ENCODE measurements around the gene NRTN.
"Not testable (repeated sequence)": the region's sequence is repeated elsewhere in the genome, so short reads cannot be mapped to it uniquely, and the experiment has no call there.

The NRTN gene

DNA sequence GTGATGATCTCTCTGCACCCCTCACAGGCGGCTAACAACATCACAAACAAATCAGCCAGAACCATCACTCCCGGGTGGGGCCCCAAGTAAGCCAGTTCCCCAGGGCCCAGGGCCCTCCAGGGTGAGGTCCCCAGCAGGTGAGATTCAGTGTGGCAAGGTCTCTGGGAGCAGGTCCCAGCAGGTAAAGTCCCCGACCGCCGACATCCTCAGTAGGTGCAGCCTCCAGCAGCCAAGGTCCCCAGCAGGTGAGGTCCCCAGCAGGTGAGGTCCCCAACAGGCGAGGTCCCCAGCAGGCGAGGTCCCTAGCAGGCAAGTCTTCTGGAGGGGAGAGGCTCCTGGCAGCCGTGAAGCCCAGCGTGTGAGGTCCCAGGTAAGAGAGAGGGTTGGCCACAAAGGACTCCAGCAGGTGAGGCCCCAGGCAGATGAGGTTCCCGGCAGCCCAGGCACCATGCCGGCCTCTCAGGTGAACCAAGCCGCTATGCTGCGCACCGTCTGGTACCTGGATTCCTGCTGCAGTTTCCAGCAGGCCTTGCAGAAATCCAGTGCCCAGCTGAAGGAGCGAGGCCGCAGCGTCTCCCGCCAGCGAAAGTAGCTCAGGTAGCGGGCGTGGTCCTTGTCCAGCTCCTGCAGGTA lies 38.5 kb downstream of the NRTN start:
- Histone ChIP-seq H3K27ac (ENCODE audit: low read length) (no peak overlapping the region), H3K4me2 (ENCODE audit: low read length) (no peak overlapping the region), H3K4me3 (ENCODE audit: low read length) (no peak overlapping the region), H3K27me3 (ENCODE audit: low read depth, low read length) (peaks cover 4% of the 10 kb centered on the region; the same call in 1 of the 2 replicates), H4K20me1 (ENCODE audit: insufficient read depth, low read length) (no peaks in the 10 kb centered on the region), H2AFZ (ENCODE audit: low read depth, low read length) (no peak overlapping the region), H3K36me3 (replicated peaks; ENCODE audit: low read depth, low read length) (no peaks in the 10 kb centered on the region), H3K79me2 (ENCODE audit: low read length) (no peaks in the 10 kb centered on the region), H3K9me3 (ENCODE audit: insufficient read depth, low read length) (no peaks in the 10 kb centered on the region), H3K9ac (ENCODE audit: low read length) (no peak overlapping the region), H3K4me1 (ENCODE audit: low read length) (no peaks in the 10 kb centered on the region)
- TF ChIP-seq EZH2phosphoT487 (IDR thresholded peaks at IDR 0.05; ENCODE audit: low read depth): no peak
- TF ChIP-seq, protein P1, sequence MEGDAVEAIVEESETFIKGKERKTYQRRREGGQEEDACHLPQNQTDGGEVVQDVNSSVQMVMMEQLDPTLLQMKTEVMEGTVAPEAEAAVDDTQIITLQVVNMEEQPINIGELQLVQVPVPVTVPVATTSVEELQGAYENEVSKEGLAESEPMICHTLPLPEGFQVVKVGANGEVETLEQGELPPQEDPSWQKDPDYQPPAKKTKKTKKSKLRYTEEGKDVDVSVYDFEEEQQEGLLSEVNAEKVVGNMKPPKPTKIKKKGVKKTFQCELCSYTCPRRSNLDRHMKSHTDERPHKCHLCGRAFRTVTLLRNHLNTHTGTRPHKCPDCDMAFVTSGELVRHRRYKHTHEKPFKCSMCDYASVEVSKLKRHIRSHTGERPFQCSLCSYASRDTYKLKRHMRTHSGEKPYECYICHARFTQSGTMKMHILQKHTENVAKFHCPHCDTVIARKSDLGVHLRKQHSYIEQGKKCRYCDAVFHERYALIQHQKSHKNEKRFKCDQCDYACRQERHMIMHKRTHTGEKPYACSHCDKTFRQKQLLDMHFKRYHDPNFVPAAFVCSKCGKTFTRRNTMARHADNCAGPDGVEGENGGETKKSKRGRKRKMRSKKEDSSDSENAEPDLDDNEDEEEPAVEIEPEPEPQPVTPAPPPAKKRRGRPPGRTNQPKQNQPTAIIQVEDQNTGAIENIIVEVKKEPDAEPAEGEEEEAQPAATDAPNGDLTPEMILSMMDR (IDR thresholded peaks at IDR 0.05; ENCODE audit: low read depth, low read length): no peak

DNA sequence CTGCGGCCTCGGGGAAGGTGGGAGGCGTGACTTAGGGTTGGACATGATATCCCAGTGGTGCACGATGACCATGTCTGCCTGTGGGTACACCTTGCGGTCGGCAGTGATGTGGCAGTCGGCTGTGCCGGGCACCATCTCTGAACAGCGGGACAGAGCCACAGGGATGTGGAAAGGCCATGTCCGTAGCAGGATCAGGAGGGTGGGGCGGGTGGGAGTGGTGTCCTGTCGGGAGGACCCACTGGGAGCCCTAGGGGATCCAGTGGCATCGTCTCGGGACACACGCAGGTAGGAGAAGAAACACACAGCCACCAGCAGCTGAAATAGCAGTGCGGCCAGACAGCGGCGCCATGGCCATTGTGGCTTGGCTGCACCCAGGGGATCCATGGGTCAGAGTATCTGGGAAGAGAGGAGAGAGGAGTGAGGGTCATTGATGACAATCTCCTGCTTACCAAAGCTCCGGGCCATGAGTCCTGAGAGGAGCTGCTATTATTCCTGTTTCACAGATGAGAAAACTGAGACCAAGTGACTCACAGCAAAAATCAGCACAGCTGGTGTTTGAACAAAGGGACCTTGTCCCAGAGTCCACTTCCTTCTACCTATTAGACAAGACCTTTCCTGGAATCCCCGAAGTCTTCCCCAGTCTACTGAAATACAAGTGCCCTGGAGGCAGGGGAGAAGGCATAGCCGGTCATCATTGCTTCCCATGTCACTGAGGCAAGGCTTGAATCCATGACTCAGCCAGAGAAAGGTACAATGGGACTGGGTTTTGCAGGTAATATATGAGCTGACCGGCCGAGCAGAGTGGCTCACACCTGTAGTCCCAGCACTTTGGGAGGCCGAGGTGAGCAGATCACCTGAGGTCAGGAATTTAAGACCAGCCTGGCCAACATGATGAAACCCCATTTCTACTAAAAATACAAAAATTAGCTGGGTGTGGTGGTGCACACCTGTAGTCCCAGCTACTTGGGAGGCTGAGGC lies 39.9 kb downstream of the NRTN start:
- Histone ChIP-seq H3K27me3 (ENCODE audit: low read depth, low read length) (peaks cover 12% of the 10 kb centered on the region; the same call in 1 of the 2 replicates), H3K79me2 (ENCODE audit: low read length) (no peaks in the 10 kb centered on the region), H3K4me3 (ENCODE audit: low read length) (no peak overlapping the region), H3K4me2 (ENCODE audit: low read length) (no peak overlapping the region), H4K20me1 (ENCODE audit: insufficient read depth, low read length) (no peaks in the 10 kb centered on the region), H3K9ac (ENCODE audit: low read length) (no peak overlapping the region), H3K27ac (ENCODE audit: low read length) (no peak overlapping the region), H2AFZ (ENCODE audit: low read depth, low read length) (no peak overlapping the region), H3K4me1 (ENCODE audit: low read length) (no peaks in the 10 kb centered on the region), H3K9me3 (ENCODE audit: insufficient read depth, low read length) (no peaks in the 10 kb centered on the region), H3K36me3 (replicated peaks; ENCODE audit: low read depth, low read length) (no peaks in the 10 kb centered on the region)
- TF ChIP-seq, protein P1 (IDR thresholded peaks at IDR 0.05; ENCODE audit: low read depth, low read length): no peak
- TF ChIP-seq EZH2phosphoT487 (IDR thresholded peaks at IDR 0.05; ENCODE audit: low read depth): no peak

DNA sequence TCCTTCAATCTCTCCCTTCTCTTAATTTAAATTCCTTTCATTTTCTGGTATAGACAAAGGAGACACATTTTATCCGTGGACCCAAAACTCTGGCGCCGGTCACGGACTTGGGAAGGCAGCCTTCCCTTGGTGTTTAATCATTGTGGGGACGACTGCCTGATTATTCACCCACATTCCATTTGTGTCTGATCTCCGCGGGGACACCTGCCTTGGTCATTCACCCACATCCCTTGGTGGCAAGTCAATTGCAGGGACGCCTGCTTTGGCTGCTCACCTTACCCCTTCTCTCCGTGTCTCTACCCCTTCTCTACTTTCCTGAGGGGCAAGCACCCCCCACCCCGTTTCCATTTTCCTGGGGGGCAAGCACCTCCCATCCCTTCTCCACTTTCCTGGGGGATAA lies 43.0 kb downstream of the NRTN start:
- H2AFZ ChIP-seq (ENCODE audit: low read depth, low read length); H3K79me2 ChIP-seq (ENCODE audit: low read length); H4K20me1 ChIP-seq (ENCODE audit: insufficient read depth, low read length); H3K36me3 ChIP-seq (replicated peaks; ENCODE audit: low read depth, low read length); H3K4me1 ChIP-seq (ENCODE audit: low read length); H3K9ac ChIP-seq (ENCODE audit: low read length); H3K27ac ChIP-seq (ENCODE audit: low read length); H3K4me3 ChIP-seq (ENCODE audit: low read length); H3K9me3 ChIP-seq (ENCODE audit: insufficient read depth, low read length); H3K4me2 ChIP-seq (ENCODE audit: low read length): not testable (repeated sequence)
- peaks cover 15% of the 10 kb centered on the region; the same call in 1 of the 2 replicates for H3K27me3 ChIP-seq (ENCODE audit: low read depth, low read length)

DNA sequence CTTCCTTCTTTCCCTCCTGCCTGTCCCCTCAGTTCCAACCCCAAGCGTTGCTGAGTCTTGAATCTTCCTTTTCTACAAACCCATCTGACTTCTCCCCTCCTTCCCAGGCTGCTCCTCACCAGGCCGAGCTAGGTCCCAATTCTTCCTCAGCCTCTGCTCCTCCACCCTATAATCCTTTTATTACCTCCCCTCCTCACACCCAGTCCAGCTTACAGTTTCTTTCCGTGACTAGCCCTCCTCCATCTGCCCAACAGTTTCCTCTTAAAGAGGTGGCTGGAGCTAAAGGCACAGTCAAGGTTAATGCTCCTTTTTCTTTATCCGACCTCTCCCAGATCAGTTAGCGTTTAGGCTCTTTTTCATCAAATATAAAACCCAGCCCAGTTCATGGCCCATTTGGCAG lies 43.8 kb downstream of the NRTN start:
- H3K4me1 ChIP-seq (ENCODE audit: low read length); H3K36me3 ChIP-seq (replicated peaks; ENCODE audit: low read depth, low read length); H3K27ac ChIP-seq (ENCODE audit: low read length); H3K9me3 ChIP-seq (ENCODE audit: insufficient read depth, low read length); H2AFZ ChIP-seq (ENCODE audit: low read depth, low read length); H3K9ac ChIP-seq (ENCODE audit: low read length); H3K4me2 ChIP-seq (ENCODE audit: low read length); H3K79me2 ChIP-seq (ENCODE audit: low read length); H3K4me3 ChIP-seq (ENCODE audit: low read length); H4K20me1 ChIP-seq (ENCODE audit: insufficient read depth, low read length): not testable (repeated sequence)
- H3K27me3 ChIP-seq (ENCODE audit: low read depth, low read length): peaks cover 15% of the 10 kb centered on the region; the same call in 1 of the 2 replicates

DNA sequence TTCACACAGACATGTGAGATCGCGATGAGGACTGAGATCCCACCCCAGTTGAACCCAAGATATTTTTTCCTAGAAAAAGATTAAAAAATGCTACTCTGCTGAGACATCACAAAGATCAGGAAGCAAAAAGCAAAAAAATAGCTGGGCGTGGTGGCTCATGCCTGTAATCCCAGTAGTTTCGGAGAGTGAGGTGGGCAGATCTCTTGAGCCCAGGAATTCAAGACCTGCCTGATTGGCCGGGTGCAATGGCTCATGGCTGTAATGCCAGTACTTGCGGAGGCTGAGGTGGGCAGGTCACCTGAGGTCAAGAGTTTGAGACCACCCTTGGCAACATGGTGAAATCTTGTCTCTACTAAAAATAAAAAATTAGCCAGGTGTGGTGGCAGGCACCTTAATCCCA lies 45.3 kb downstream of the NRTN start:
- no peak overlapping the region for H2AFZ ChIP-seq (ENCODE audit: low read depth, low read length)
- H3K27ac ChIP-seq (ENCODE audit: low read length): no peak overlapping the region
- H3K4me3 ChIP-seq (ENCODE audit: low read length): no peak overlapping the region
- no peak overlapping the region for H3K9ac ChIP-seq (ENCODE audit: low read length)
- no peaks in the 10 kb centered on the region for H3K36me3 ChIP-seq (replicated peaks; ENCODE audit: low read depth, low read length)
- no peaks in the 10 kb centered on the region for H4K20me1 ChIP-seq (ENCODE audit: insufficient read depth, low read length)
- no peaks in the 10 kb centered on the region for H3K79me2 ChIP-seq (ENCODE audit: low read length)
- no peaks in the 10 kb centered on the region for H3K9me3 ChIP-seq (ENCODE audit: insufficient read depth, low read length)
- H3K27me3 ChIP-seq (ENCODE audit: low read depth, low read length): peaks cover 17% of the 10 kb centered on the region
- H3K4me1 ChIP-seq (ENCODE audit: low read length): no peaks in the 10 kb centered on the region
- H3K4me2 ChIP-seq (ENCODE audit: low read length): no peak overlapping the region
- TF ChIP-seq, protein P1 (IDR thresholded peaks at IDR 0.05; ENCODE audit: low read depth, low read length): no peak
- no peak for TF ChIP-seq EZH2phosphoT487 (IDR thresholded peaks at IDR 0.05; ENCODE audit: low read depth)

Measured in OCI-LY3 (cell line).